K562 (cell line): ENCODE results near the gene SKIDA1. TPM values are rescaled to one million over a fixed set of nuclear protein-coding genes. Genes with fewer than 3 reads are reported as not detected.
A peak's percentile ranks its signal among the peaks of the same experiment; 100 is the strongest.

Experiments used
- AFF1 ChIP-seq, 2 experiments: fragments of 450-650 bp; IDR thresholded peaks; 2 replicates each; pipeline ENCODE4 v1.6.1; 2018; ENCODE audit warnings: mild to moderate bottlenecking in 2 of 2, low read depth in 1 of 2; ENCODE audit not compliant: partially characterized antibody in 2 of 2
- GTF2A2 ChIP-seq: IDR thresholded peaks from 2 replicates; pipeline ENCODE4 v1.6.1; 2016; ENCODE audit warnings: mild to moderate bottlenecking, missing genetic modification characterization, missing compliant biosample characterization
- HNRNPK ChIP-seq: fragments of 200-400 bp; formaldehyde crosslinking; IDR thresholded peaks from one replicate; pipeline ENCODE4 v1.6.1; 2018; ENCODE audit warnings: mild to moderate bottlenecking, low read depth, low read length; ENCODE audit not compliant: poor library complexity, severe bottlenecking
- POLR2G ChIP-seq: fragments of 200-400 bp; formaldehyde crosslinking; IDR thresholded peaks from 2 replicates; pipeline ENCODE4 v1.6.1; 2017; ENCODE audit warnings: low read depth, mild to moderate bottlenecking, antibody characterized with exemption, low read length, moderate library complexity
- SMAD4 ChIP-seq: fragments of 250-450 bp; sonication (Bioruptor Pico); conservative IDR thresholded peaks from 2 replicates; pipeline ENCODE4 v1.8.0; 2021; ENCODE audit warnings: inconsistent platforms, mild to moderate bottlenecking, moderate library complexity
- U2AF1 ChIP-seq: fragments of 200-400 bp; formaldehyde crosslinking; optimal IDR thresholded peaks from 2 replicates; pipeline ENCODE3; 2017; ENCODE audit warnings: mild to moderate bottlenecking, low read depth, low read length, moderate library complexity
- ZNF146 ChIP-seq: IDR thresholded peaks from one replicate; pipeline ENCODE4 v1.6.1; 2018; ENCODE audit warnings: missing compliant biosample characterization; ENCODE audit not compliant: unreplicated experiment
- ZSCAN29 ChIP-seq: fragments of 450-650 bp; IDR thresholded peaks from 2 replicates; pipeline ENCODE4 v1.6.1; 2017
- polyA plus RNA-seq, 8 experiments: library from polyadenylated mRNA; depleted of rRNA in 4 of 8; stranded (reverse) in 5 of 8; unstranded in 3 of 8; fragments of >200 nt; fragmentation: Nextera tagmentation in 2 of 8; fragmentation: Illumina TruSeq in 1 of 8; extraction: Ambion mirVana in 2 of 8; extraction: Trizol in 1 of 8; gene quantifications; 2 replicates each; pipeline versions ENCODE4 v1.2.1 to v1.2.3, GENCODE V29; 2011 to 2014; ENCODE audit warnings: inconsistent platforms in 1 of 8, missing spikeins in 1 of 8
- total RNA-seq, 7 experiments: library from RNA; depleted of rRNA in 6 of 7; stranded (reverse); fragments of >200 nt in 6 of 7; fragmentation: Illumina TruSeq in 2 of 7; extraction: Trizol in 2 of 7; gene quantifications; 2 replicates each; pipeline versions ENCODE4 v1.2.1 to v1.2.3, GENCODE V29; 2011 to 2021; ENCODE audit warnings: low replicate concordance in 1 of 7
- TF ChIP-seq, protein P1 (sequence below), 2 experiments: fragments of 450-650 bp in 1 of 2; sonication (generic) in 1 of 2; formaldehyde crosslinking; conservative IDR thresholded peaks; 2 replicates each; pipeline versions ENCODE4 v1.4.0 to v1.8.1; 2020 to 2022; ENCODE audit warnings: mild to moderate bottlenecking in 1 of 2, missing genetic modification reagents in 1 of 2
- TF ChIP-seq, protein P2 (sequence below): fragments of 450-650 bp; IDR thresholded peaks from 2 replicates; pipeline ENCODE4 v1.6.1; 2016; ENCODE audit warnings: mild to moderate bottlenecking, moderate library complexity

Gene SKIDA1
- total and polyA plus RNA-seq, 9 of the 15 experiments (the other 6 are each of a cell fraction or from before 2014, with no cell fraction given) = 0.05 to 1.1 (median 0.42) TPM

GRCh38 chr10:21526188-21526859 lies 842 bp upstream of the SKIDA1 start (continued):
- TF ChIP-seq POLR2G (peak; percentile 90), HNRNPK (peak; percentile 69), ZNF146 (CRISPR knock-in tag) (no peak), U2AF1 (no peak), AFF1 (IDR thresholded peaks at IDR 0.05; ENCODE audit: low read depth in 1 of 2, partially characterized antibody in 2 of 2) (peak; percentile 13 to 64), SMAD4 (CRISPR knock-in tag) (peak; percentile 38), GTF2A2 (tag) (no peak), ZSCAN29 (no peak)
- TF ChIP-seq, protein P1, sequence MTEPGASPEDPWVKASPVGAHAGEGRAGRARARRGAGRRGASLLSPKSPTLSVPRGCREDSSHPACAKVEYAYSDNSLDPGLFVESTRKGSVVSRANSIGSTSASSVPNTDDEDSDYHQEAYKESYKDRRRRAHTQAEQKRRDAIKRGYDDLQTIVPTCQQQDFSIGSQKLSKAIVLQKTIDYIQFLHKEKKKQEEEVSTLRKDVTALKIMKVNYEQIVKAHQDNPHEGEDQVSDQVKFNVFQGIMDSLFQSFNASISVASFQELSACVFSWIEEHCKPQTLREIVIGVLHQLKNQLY (CRISPR knock-in tag; conservative IDR thresholded peaks at IDR 0.05) = 0 out of 4 replicates have a peak, but pooled peaks of 1 of the 2 experiments have one; percentile 39
- TF ChIP-seq, protein P2, sequence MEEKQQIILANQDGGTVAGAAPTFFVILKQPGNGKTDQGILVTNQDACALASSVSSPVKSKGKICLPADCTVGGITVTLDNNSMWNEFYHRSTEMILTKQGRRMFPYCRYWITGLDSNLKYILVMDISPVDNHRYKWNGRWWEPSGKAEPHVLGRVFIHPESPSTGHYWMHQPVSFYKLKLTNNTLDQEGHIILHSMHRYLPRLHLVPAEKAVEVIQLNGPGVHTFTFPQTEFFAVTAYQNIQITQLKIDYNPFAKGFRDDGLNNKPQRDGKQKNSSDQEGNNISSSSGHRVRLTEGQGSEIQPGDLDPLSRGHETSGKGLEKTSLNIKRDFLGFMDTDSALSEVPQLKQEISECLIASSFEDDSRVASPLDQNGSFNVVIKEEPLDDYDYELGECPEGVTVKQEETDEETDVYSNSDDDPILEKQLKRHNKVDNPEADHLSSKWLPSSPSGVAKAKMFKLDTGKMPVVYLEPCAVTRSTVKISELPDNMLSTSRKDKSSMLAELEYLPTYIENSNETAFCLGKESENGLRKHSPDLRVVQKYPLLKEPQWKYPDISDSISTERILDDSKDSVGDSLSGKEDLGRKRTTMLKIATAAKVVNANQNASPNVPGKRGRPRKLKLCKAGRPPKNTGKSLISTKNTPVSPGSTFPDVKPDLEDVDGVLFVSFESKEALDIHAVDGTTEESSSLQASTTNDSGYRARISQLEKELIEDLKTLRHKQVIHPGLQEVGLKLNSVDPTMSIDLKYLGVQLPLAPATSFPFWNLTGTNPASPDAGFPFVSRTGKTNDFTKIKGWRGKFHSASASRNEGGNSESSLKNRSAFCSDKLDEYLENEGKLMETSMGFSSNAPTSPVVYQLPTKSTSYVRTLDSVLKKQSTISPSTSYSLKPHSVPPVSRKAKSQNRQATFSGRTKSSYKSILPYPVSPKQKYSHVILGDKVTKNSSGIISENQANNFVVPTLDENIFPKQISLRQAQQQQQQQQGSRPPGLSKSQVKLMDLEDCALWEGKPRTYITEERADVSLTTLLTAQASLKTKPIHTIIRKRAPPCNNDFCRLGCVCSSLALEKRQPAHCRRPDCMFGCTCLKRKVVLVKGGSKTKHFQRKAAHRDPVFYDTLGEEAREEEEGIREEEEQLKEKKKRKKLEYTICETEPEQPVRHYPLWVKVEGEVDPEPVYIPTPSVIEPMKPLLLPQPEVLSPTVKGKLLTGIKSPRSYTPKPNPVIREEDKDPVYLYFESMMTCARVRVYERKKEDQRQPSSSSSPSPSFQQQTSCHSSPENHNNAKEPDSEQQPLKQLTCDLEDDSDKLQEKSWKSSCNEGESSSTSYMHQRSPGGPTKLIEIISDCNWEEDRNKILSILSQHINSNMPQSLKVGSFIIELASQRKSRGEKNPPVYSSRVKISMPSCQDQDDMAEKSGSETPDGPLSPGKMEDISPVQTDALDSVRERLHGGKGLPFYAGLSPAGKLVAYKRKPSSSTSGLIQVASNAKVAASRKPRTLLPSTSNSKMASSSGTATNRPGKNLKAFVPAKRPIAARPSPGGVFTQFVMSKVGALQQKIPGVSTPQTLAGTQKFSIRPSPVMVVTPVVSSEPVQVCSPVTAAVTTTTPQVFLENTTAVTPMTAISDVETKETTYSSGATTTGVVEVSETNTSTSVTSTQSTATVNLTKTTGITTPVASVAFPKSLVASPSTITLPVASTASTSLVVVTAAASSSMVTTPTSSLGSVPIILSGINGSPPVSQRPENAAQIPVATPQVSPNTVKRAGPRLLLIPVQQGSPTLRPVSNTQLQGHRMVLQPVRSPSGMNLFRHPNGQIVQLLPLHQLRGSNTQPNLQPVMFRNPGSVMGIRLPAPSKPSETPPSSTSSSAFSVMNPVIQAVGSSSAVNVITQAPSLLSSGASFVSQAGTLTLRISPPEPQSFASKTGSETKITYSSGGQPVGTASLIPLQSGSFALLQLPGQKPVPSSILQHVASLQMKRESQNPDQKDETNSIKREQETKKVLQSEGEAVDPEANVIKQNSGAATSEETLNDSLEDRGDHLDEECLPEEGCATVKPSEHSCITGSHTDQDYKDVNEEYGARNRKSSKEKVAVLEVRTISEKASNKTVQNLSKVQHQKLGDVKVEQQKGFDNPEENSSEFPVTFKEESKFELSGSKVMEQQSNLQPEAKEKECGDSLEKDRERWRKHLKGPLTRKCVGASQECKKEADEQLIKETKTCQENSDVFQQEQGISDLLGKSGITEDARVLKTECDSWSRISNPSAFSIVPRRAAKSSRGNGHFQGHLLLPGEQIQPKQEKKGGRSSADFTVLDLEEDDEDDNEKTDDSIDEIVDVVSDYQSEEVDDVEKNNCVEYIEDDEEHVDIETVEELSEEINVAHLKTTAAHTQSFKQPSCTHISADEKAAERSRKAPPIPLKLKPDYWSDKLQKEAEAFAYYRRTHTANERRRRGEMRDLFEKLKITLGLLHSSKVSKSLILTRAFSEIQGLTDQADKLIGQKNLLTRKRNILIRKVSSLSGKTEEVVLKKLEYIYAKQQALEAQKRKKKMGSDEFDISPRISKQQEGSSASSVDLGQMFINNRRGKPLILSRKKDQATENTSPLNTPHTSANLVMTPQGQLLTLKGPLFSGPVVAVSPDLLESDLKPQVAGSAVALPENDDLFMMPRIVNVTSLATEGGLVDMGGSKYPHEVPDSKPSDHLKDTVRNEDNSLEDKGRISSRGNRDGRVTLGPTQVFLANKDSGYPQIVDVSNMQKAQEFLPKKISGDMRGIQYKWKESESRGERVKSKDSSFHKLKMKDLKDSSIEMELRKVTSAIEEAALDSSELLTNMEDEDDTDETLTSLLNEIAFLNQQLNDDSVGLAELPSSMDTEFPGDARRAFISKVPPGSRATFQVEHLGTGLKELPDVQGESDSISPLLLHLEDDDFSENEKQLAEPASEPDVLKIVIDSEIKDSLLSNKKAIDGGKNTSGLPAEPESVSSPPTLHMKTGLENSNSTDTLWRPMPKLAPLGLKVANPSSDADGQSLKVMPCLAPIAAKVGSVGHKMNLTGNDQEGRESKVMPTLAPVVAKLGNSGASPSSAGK = peak; percentile 46; the same call in 1 of the 2 replicates
